Posterior vena cava (tissue), 2 donors: Measurements from ENCODE around the gene SVOPL. TPM values are rescaled to one million over a fixed set of nuclear protein-coding genes. Genes with fewer than 3 reads are reported as not detected.

Experiments used
- DNase-seq: peaks from one replicate; pipeline ENCODE4 v3.0.0-alpha.2; 2020; ENCODE audit warnings: low spot score
- intact Hi-C, 2 donors: fragments of 100-400 bp; cut with DNase I; formaldehyde crosslinking; loops; one replicate each; pipeline versions ENCODE4 v1.14.1 to v1.14.2; 2022 to 2023
- total RNA-seq, 2 donors: library from RNA; stranded (reverse); fragmentation: NEBNext Ultra II Directional; extraction: Animal tissue kit (Norgen Biotek cat#: 25700); gene quantifications; one replicate each; pipeline ENCODE4 v1.2.1, GENCODE V29; 2021
- donor health status: DM: yes; HTN: yes; CAD: no.
- donor health status: DM: yes; HTN: yes; CAD: no.

The SVOPL gene
- total RNA-seq, 2 donors from 2014 or later = not detected

DNA sequence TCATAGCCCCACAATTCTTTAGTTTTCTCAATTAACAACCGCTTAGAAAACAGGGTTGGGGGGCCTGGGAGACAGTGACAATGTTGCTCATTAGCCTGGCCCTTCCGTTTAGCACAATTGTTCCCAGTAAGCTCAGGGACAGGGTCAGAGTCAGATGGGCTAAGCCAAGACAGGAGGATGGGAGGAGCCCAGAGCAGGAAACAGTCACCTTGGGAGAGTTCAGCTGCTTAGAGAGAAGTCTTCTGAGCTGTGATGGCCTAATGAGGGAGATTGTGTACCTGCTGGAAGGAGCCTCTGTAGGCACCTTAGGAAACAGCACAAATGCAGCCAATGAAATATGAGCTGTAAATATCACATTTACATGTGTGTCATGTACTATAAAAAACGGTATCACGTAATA is 35.9 kb downstream of the SVOPL start:
- intact Hi-C loops = no loop called here
- DNase-seq = no peak

DNA sequence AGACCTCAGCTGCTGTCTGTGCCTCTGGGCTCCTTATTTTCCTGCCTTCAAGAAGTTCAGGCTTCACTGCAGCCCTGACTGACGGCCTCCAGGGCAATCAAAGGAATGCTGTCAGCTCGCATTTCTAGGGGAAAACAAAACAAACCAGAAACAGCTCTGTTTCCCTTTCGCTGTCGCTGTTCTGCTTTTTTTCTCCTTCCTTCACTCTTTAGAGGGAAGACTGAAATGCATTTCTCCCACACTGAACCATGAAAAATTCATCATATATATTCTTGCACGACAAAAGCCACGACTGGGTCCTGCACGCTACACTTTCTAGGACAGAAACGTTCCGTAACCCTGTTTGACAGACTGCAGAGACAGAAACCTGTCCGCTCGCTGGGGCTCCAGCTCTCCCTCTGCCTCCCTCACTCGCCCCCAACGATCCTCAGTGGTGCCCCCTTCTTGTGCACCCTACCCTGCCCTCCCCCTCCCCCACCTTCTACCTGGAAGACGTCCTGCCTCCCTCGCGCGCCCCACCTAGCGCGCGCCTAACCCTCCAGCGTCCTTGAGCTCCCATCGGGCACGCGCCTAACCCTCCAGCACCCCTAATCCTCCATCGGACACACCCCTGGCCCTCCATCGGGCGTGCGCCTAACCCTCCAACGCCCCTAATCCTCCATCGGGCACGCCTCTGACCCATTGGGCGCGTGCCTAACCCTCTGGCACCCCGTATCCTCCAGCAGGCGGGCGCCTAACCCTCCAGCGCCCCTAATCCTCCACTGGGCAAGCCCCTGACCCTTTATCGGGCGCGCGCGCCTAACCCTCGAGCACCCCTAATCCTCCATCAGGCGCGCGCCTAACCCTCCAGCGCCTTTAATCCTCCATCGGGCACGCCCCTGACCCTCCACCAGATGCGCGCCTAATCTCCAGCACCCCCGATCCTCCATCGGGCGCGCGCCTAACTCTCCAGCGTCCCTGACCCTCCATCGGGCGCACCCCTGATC is 37.1 kb downstream of the SVOPL start:
- intact Hi-C loops = no loop called here
- no peak for DNase-seq

DNA sequence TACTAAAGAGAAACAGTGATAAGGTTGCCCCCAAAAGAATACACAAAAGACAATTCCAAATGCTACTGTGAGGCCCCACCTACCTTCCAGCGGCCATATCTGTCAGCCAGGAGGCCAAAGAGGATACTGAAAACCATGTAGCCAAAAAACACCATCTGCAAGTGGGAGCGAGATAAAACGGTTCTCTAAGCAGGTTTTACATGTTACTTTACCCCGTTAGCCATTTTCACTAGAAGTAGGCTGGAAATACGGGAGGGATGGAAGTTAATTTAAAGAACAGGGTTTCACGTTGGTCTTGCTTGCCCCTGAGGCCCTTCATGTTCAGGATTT is 38.2 kb downstream of the SVOPL start:
- DNase-seq = no peak
- intact Hi-C loops = no loop called here

DNA sequence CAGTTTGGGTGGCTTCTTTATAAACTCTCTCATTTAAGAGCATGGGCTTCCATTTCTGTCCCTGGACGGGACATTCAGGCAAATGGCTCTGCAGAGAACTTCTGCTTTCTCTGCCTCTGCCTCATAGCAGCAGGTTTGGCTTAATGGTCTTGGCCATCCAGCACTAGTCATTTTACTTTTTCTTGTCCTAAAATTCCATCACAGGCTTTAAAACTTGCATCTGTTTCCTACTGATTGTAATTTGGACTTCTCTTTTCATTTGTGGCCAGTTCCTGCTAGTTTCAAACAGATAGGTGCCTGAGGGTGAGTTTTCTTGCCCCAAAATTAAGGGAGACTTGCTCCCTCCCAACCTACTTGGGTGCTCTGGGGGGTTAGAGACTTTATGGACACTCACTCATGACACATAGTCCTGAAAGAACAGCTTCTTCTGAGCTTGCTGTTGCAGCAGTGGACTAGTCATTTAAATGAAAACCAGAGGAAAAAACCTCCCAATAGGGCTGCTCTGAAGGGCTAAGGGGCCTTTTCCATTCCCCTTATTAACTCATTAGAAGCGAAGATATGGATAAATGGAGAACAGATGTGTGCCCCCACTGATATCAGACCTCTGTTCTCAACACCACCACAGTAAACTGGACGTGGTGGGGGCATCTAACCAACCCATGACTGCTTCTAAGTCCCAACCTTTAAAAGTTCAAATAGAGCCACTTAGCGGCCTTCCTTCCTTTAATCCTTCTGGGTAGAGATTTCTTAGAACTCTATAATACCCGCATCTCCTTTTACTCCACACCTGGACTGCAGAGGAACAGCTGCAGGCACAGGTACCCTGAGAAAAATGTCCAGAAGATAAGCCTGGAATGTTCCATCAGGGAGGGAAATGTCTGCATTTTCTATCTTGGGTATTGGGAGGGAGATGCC is 38.8 kb downstream of the SVOPL start:
- no peak for DNase-seq
- intact Hi-C loops = no loop called here

DNA sequence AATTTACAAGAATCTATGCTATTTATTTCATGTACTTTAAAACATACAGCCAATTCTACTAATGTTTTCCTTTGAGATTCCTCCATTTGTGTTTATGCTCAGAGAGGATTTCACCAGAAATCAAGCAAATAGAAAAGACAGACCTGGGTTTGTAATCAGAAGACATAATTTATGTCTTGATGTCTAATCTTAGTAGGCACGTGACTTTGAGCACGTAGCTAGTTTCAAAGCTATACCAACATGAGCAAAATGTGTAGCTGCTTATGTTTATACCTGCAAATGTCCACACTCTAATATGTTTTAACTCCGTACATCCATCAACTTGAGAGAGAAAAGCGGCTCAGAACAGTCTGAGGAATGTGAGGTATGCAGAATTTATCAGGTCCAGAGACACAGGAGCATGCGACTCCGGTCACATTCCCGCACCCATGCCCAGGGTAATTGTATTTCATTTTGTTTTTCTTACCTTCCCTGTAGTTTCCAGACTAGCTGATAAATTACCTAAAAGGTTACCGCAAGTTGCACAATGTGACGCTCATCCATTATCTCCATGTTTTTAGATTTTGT is 40.0 kb downstream of the SVOPL start:
- no peak for DNase-seq
- intact Hi-C loops = no loop called here

DNA sequence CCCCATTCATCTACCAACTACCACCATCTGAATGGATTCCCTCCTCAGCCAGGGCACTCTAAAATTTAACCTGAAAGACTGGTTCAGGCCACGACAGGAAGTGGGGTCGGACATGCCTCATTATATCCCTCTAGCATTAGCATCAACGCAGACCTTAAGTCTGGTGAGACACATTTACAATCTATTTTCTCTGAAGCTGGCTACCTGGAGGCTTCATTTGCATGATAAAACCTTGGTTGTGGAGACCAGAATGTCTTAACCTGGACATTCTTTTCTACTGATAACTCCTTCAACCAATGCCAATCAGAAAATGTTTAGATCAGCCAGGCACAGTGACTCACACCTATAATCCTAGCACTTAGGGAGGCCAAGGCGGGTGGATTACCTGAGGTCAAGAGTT is 42.3 kb downstream of the SVOPL start:
- no peak for DNase-seq
- intact Hi-C loops = no loop called here

DNA sequence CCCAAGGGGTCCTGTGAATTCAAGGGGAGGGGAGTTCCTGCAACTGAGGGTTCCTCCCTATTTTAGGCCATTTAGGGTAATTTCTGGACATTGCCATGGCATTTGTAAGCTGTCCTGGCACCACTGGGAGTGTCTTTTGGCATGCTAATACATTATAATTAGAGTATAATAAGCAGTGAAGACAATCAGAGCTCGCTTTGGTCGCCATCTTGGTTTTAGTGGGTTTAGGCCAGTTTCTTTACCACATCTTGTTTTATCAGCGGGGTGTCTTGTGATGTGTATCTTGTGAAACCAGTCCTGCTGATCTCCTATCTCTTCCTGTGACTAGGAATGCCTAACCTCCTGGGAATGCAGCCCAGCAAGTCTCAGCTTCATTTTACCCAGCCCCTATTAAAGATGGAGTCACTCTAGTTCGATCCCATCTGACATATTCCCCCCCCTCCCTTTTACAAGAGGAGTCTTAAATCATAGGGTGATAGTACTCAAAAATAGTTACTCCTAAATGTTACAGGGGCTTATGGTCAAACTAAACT is 43.2 kb downstream of the SVOPL start:
- DNase-seq = no peak
- intact Hi-C loops = no loop called here

DNA sequence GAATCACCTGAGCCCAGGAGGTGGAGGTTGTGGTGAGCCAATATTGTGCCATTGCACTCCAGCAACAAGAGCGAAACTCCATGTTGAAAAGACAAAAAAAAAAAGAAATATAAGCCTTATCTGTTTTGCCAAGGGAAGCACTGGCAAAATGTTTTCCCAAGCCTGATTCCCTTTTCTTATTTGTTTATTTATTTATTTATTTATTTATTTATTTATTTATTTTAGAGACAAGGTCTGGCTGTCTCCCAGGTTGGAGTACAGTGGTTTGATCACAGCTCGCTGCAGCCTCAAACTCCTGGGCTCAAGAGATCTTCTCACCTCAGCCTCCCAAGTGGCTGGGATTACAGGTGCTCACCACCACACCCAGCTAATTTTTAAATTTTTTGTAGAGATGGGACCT is 44.2 kb downstream of the SVOPL start:
- intact Hi-C loops = no loop called here
- DNase-seq = no peak

DNA sequence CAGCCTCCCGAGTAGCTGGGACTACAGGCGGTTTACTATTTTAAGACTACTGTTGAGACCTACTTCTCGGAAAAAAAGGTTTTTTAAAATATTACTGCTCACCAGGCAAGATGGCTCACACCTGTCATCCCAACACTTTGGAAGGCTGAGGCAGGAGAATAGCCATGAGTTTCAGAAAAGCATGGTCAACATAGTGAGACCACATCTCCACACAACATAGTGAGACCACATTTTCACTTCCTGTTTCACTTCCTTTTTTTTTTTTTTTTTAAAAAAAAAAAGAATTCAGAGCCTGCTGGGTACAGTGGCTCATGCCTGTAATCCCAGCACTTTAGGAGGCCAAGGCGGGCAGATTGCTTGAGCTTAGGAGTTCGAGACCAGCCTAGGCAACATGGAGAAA is 46.5 kb downstream of the SVOPL start:
- no peak for DNase-seq
- intact Hi-C loops = no loop called here

DNA sequence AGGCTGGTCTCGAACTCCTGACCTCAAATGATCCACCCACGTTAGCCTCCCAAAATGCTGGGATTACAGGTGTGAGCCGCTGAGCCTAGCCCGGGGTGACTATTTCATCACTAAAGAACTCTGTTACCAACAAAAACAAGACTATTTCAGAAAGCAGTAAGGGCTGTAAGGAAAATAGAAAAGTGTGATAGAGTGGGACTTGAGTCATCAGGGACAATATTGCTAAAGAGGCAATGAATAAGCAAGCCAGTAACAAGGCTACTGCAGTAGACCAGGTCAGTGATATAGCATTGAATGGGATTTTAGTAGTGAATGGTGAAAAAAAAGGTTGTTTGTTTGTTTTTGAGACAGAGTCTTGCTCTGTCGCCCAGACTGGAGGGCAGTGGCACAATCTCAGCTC is 51.7 kb downstream of the SVOPL start:
- intact Hi-C loops = no loop called here
- DNase-seq = no peak

DNA sequence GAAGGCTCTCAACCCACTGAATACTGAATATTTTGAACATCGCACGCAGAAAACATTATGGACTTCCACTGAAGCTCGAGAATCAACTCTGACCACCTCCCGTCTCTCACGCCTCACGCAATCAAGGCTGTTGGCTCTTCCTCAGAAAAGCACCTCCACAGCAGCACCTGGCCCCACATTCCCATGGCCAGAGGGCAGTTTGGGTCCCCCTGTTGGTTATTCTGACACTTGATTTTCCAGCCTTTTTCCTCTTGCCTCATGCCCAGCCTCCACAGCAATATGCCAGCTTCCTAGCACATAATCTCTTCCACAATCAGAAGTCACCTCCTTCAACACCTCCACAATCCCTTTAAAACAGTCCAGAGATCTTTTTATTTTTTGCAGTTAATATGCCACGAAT is 55.9 kb downstream of the SVOPL start:
- intact Hi-C loops = no loop called here
- no peak for DNase-seq

DNA sequence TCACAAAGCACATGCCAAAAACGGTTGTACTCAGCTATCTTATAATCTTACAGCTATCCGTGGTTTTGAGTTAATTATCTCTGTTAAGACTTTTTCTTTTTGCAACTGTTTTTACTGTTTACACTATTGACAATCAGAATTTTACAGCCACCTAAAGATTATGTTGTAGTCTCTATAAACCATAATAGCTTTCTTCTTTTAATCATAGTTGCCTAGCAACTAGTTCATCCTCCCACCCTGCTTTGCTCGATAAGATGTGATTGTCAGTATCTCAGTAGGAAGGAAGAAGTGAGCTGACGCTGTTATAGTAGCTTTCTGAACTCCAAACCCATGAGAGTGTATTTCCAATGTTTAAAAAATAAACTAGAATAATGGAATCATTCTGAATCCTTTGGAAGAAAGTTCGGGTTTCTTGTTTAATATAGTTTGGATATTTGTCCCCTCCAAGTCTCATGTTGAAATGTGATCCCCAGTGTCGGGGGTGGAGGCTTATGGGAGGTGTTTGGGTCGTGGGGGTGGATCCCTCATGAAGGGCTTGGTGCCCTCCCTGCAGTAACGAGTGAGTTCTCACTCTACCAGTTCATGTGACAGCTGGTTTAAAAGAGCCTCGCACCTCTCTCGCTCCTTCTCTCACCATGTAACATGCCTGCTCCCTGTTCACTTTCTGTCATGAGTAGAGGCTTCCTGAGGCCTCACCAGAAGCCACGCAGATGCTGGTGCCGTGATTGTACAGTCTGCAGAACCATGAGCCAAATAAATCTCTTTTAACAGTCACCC is 68.1 kb downstream of the SVOPL start:
- DNase-seq = no peak
- intact Hi-C loops = no loop called here

DNA sequence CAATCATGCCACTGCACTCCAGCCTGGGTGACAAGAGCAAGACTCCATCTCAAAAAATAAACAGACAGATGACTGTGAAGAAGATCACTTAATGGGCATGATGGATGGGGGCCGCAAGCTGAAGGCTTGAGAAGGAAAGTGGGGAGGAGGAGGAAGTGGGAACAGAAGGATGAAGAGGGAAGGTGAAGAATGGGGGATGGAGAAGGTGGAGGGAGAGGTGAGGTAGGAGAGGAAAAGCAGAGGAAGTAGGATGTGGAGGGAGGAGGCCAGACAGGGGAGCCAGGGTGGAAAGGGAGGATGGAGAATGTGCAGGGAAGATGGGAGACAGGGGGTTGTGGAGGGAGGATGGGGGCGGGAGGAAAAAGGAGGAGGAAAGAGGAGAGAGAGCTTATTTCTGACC is 68.8 kb downstream of the SVOPL start:
- DNase-seq = no peak
- intact Hi-C loops = no loop called here

DNA sequence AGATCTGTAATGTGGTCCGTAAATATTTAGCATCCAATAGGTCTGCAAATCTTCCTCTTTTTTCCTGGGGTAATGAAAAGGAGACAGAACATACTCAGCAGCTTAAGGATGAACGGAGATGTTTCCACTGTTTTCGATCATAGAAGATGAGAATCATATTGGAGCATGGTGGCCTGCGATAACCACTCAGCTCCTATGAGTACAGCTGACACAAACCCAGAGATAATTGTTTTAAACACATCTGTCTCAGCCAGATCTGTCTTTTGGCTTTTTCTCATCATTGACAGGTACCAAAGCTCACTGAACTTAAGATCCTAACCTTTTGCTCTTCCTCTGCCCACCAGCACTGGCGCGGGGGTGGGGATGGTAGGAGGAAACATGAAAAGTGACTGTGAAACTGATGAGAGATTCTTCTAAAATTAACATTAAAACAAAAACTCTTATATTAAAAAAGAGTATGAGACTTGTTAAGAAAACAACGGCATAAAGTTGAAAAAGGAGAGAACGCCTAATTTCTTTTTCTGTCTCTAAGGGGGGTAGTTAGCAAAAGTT is 71.0 kb downstream of the SVOPL start:
- intact Hi-C loops = no loop called here

DNA sequence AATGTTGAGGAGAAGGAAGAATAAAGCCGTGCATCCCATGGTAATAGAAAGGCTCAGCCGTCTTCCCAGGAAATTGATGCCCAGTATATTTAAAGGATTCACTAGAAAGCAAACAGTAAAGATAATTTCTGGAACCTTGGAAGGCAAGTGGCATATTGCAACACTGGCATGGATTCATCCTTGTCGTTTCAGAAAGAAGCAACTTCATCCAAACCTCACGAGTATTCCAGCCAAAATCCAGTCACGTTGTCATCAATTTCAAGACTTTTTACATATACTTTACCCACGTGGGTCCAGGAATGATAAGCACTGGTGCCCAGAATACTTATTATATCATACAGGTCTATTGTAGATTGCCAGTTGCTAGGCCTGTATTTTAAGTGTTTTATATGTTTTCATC is 73.8 kb downstream of the SVOPL start:
- no peak for DNase-seq
- intact Hi-C loops = no loop called here

More for the DNA sequence above, 71.0 kb downstream of the SVOPL start:
- no peak for DNase-seq

DNA sequence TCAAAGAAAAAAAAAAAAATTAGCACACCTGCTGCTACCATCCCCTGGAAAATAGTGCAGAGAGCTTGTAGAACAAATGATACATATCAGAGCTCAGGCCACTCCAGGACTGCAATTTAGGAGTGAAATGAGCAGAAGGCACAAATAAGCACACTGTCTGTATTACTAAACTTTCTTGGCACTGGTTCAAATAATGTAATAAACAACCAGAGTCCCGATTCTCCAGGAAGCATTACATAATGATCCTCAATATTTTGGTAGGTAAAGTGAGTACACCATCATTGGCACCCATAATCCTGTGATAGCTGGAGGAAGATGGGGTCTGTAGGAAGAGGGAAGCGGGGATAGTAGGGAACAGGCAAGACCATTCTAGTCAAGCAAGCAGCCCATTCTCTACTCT is 74.3 kb downstream of the SVOPL start:
- DNase-seq = no peak
- intact Hi-C loops = no loop called here

DNA sequence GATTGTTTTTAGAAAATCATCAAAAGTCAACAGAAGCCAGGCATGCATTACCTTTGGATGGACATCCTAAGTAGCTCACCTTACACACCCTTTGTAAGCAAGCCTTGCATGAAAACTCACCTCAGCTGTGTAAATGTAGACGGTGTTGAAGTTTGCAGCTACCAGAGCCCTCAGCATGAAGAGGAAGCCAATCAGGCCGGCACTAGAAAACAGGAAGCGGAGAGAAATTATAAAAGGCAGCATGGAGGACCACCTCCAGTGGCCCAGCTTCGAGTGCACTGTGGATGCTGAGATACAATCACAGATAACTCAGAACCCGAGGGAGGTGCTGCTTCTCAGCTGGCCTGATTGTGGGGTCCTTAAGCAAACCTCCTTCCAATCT is 75.3 kb downstream of the SVOPL start:
- no peak for DNase-seq
- intact Hi-C loops = no loop called here

DNA sequence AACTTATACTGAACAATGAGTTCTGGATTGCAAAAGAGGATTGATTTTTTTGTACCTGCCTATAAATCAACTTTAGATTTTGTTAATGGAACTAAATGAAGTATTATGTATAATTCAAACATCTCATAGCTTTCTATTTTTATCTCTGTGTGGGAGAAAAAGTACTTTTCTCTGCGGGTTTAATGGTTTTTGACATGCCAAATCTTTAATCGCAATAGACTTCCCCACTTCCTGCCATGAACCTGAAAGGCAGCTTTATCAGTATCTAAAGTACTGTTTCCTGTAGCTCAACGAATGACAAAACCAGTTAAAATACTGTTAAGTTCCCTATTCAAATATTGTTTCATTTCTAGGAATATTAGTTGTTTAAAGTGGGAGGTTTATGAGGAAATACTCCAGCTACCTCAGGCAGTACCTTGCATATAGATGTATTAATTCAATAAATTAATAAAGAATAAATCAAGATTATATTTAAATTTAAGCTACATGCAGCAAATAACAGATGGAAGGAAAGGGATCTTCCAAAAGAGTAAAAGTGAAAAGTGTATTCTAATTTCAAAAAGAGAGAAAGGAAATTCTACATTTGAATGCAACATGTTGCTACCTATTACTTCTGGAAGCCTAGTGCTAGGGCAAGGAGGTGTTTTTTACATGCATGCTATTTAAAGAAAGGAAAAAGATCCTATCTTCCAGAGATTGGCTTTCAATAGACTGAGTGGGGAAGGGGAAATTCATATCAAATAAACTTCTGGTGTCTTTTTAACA is 75.9 kb downstream of the SVOPL start:
- intact Hi-C loops = no loop called here

More for the DNA sequence above, 75.9 kb downstream of the SVOPL start:
- no peak for DNase-seq
